Glomerular endothelial cell (primary cell): ENCODE data around the gene NR3C2. TPM values are rescaled to one million over a fixed set of nuclear protein-coding genes. Genes with fewer than 3 reads are reported as not detected.
"Not testable (repeated sequence)": the region's sequence is repeated elsewhere in the genome, so short reads cannot be mapped to it uniquely, and the experiment has no call there.

Experiments
- DNase-seq: peaks from one replicate; pipeline ENCODE4 v3.0.0-alpha.2; 2011; ENCODE audit warnings: low read depth, low spot score; ENCODE audit errors: extremely low read depth
- total RNA-seq: library from RNA; depleted of rRNA; stranded (reverse); fragments of >200 nt; gene quantifications from 2 replicates; pipeline ENCODE4 v1.2.3, GENCODE V29; 2015

NR3C2 gene
- total RNA-seq, 1 donor from 2014 or later = 5.2 TPM

DNA sequence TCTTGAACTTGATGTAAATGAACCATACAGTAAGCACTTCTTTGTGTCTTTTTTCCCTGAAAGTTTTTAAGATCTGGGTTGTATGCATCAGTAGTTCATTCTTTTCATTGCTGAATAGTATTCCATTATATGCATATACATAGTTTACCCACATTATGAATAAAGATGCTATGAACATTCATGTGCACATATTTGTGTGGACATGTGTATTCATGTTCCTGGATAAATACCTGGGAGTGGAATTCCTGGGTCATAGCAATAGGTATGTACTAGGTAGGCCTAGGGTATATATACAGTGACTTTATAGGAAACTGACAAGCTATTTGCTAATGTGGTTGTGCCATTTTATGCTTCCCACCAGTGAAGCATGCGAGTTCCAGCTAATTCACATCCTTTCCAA is 215.9 kb downstream of the NR3C2 start:
- DNase-seq = no peak

DNA sequence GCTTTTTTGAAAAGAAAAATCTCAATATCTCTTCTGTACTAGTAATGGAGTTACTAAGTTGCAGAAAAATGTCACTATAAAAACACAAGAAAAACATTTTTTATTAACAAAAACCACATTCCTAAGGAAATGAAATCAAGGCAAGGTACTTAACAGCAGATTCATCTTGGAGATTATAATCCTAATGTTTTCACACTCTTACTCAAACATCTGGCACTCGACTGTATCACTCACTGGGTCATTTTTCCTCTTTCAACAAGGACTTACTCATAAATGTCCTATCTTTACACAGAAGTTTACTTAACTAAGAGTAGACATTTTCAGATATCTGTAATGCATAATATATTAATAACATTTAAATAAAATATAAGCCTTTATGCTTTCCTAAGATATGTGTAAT is 216.6 kb downstream of the NR3C2 start:
- peak; percentile 14 for DNase-seq

DNA sequence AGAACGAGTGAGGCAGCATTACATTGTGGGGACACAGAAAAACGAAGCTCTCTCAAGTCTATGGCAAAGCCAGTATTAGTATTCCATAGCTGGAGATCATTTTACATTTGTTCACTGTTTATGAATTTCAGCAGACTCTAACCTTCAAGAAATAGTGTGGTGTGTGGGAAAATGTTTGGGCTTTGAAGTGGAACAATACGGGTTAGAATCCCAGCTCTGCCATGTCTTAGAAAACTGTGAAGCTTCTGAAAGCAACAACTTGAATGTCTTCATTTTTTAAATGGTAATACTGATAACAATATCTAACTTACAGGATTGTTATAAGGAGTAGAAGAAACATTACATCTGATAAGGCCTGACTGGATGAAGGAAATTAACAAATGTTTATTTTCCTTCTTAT is 217.7 kb downstream of the NR3C2 start:
- DNase-seq = no peak

GRCh38 chr4:148222991-148223660 is 219.1 kb downstream of the NR3C2 start:
- DNase-seq = no peak

DNA sequence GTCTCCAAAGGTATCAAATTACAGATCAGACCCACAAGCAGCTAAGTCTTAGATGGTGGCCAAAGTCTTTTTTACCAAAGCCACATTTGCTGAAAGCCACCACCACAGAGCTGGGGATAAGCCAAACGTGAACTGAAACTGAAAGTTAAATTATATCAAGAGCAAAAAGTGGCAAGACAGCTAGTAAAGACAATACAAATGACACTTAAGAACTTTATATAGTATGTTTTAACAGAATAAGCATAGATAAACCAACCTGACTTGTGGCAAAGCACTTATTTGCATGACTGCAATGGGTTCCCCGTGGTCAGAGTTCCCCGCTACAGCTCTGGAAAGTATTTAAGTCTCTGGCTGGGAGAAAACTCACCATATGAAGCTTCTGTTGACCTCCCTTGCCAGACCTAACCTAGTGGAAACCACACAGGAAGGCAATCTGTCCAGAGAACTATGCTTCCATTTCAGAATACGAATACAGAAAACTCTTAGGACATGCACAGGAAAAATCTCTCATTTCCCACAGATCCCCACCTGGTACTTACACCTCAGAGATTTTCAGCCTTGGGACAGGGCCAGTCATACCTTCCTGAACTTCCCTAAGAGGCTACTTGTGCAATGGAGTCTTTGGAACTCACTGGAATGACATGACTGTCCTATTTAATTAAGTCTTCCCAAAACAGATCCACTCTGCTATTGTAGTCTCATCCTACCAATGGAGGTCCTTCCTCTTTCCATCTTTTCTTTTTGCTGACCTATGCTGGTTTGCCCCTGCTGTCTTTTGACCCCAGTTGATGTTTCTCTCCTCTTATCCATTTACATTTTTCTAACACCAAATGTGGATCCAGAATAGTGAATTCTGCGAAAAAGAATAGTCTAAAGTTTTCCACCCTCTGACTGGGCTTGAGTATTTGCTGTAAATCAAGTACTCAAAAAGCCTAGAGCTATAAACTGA is 225.1 kb downstream of the NR3C2 start:
- DNase-seq = no peak

DNA sequence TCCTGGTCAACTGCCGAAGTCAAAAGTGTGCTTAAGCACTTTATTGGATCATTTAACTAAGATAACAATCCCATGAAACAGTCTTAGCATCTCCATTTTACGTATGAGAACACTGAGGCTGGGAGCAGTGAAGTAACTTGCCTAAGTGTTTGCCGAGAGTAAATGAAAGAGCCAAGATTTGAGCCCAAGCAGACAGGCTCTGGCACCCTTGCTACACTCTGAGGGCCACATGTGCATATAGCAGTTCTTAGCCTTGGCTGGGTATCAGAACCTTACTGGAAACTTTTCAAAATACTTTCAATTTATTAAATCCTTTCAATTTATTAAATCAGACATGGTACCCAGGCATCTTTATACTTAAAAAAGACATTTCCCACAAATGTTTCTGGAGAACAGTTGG is 225.9 kb downstream of the NR3C2 start:
- no peak for DNase-seq

GRCh38 chr4:148215202-148215601 is 227.0 kb downstream of the NR3C2 start:
- DNase-seq = no peak

- no peak for DNase-seq
Measured at GRCh38 chr4:148214529-148215166, 227.6 kb downstream of the NR3C2 start.

DNA sequence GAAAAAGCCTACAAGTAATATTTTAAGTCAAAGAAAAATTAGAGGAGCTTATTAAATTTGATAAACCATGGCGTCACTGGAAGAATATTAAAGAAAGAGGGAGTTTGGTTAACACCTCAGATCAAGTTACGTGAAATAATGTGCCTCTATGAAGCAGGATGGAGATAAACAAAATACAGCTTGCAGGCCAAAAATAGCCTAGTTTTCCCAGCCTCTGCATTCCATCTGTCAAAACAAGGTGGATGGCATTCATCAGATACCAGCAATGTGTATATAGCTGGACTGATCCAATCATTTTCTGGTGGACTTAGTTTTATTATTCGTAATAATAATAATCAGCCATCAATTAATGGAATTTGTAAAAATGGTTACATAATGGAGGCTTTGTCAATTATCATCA is 230.7 kb downstream of the NR3C2 start:
- DNase-seq = no peak

DNA sequence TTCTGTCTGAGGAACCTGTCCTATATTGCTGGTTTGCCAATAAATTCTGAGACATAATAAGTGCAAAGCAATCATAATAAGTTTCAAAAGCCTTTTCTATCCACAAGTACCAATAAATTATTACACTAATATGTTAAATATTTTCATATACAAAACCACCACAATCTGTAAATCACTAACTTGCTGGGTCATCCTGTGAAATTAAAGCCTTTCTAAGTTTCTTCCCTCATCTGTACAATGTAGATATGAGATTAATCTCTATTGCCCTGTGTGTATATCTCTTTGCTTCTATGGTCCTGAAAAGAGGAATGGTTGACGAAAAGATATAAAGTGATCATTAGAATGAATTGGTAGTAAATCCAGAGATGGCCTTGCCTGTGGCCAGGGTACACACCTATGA is 231.6 kb downstream of the NR3C2 start:
- DNase-seq = no peak

GRCh38 chr4:148207068-148207467 is 235.1 kb downstream of the NR3C2 start:
- no peak for DNase-seq

GRCh38 chr4:148205476-148205875 is 236.7 kb downstream of the NR3C2 start:
- DNase-seq = no peak

- DNase-seq = no peak
Measured at GRCh38 chr4:148204892-148205291, 237.3 kb downstream of the NR3C2 start.

DNA sequence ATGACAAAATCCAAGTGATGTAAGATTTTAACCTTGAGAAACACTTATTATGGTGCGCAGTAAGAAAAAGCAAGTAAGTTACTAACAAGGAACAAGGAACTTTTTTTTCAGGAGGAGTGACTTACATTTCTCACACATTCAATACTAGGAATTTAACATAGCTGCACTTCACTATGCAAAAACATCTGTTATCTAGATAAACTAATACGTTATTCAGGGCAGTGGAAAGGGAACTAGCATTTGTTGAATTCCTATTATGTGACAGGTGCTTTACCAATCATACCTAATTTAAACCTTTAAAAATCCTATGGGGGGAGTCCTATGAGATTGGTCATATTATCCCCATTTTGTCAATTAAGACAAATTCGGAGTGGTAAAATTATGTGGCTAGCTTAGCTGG is 238.0 kb downstream of the NR3C2 start:
- DNase-seq = no peak

DNA sequence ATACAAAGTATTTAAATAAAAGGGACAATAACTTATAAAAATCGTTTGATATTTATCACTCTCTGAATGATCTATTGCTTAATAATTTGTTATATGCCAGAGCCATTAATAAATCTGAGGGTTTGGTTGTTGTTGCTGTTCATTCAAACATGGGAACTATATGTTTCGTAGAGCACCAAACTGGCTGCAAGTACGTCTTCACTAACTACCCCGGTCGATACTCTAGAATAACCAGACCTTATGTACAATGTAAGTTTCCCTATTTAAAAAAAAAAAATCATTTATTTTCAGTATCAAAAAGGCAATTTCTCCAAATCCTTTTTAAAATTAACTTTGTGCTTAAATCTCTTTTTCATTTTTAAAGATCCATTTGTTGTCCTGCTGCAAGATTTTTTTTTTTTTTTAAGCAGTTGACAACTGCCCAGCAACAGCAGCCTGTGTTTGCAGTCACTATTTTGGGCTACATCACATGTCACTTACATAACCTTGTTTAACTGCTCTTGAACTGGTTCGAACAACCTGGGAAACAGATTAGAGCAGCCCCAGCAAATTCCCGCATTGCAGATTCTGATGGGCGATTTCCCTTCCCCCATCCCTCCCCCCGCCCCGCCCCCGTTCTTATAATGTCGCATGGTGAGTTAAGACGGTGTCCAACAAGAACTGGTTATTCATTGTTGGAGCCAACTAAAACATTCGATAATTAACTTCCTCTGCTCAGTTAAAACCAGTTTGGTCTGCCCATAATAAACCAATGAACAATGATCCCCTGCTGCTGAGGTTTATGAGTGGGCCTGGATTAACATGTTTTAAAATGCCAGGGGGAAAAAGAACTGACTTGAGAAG is 238.9 kb downstream of the NR3C2 start:
- no peak for DNase-seq

GRCh38 chr4:148200960-148201359 is 241.3 kb downstream of the NR3C2 start:
- DNase-seq = no peak

- DNase-seq = no peak
Measured at GRCh38 chr4:148196164-148196563, 246.1 kb downstream of the NR3C2 start.

- DNase-seq = no peak
Measured at GRCh38 chr4:148192526-148192925, 249.7 kb downstream of the NR3C2 start.

GRCh38 chr4:148187454-148188222 is 254.6 kb downstream of the NR3C2 start:
- not testable (repeated sequence) for DNase-seq

GRCh38 chr4:148184922-148185321 is 257.3 kb downstream of the NR3C2 start:
- DNase-seq = no peak
